Skeletal muscle tissue (tissue), 4 donors: ENCODE measurements around the gene PEX14. TPM values are rescaled to one million over a fixed set of nuclear protein-coding genes. Genes with fewer than 3 reads are reported as not detected.
"Not testable (repeated sequence)": the region's sequence is repeated elsewhere in the genome, so short reads cannot be mapped to it uniquely, and the experiment has no call there.

Source experiments
- H3K27ac ChIP-seq: one replicate; pipeline ENCODE4 v1.7.0; 2013; ENCODE audit warnings: mild to moderate bottlenecking, low read depth, low read length, inconsistent platforms
- H3K27me3 ChIP-seq, 3 donors: one replicate each; pipeline ENCODE4 v1.7.0; 2013; ENCODE audit warnings: low read length in 3 of 3; ENCODE audit not compliant: control insufficient read depth in 3 of 3, insufficient read depth in 3 of 3
- H3K36me3 ChIP-seq, 3 donors: one replicate each; pipeline ENCODE4 v1.7.0; 2013; ENCODE audit warnings: low read length in 3 of 3; ENCODE audit not compliant: control insufficient read depth in 3 of 3, insufficient read depth in 3 of 3
- H3K4me1 ChIP-seq, 3 donors: one replicate each; pipeline ENCODE4 v1.7.0; 2013; ENCODE audit warnings: low read length in 3 of 3, mild to moderate bottlenecking in 3 of 3; ENCODE audit not compliant: control insufficient read depth in 3 of 3, insufficient read depth in 3 of 3
- H3K4me3 ChIP-seq, 3 donors: one replicate each; pipeline ENCODE4 v1.7.0; 2013; ENCODE audit warnings: low read length in 3 of 3
- H3K9ac ChIP-seq, 3 donors: one replicate each; pipeline ENCODE4 v1.7.0; 2013; ENCODE audit warnings: low read length in 3 of 3, mild to moderate bottlenecking in 3 of 3, moderate library complexity in 2 of 3, low read depth in 1 of 3
- H3K9me3 ChIP-seq, 3 donors: one replicate each; pipeline ENCODE4 v1.7.0; 2013; ENCODE audit warnings: low read length in 3 of 3; ENCODE audit not compliant: control insufficient read depth in 3 of 3
- total RNA-seq: library from RNA; depleted of rRNA; stranded (reverse); fragments of >200 nt; gene quantifications from one replicate; pipeline ENCODE4 v1.2.3, GENCODE V29; 2014
- donor health status: Osteomylitis.

The PEX14 gene
- total RNA-seq, 1 donor from 2014 or later, result 7.3 TPM

DNA sequence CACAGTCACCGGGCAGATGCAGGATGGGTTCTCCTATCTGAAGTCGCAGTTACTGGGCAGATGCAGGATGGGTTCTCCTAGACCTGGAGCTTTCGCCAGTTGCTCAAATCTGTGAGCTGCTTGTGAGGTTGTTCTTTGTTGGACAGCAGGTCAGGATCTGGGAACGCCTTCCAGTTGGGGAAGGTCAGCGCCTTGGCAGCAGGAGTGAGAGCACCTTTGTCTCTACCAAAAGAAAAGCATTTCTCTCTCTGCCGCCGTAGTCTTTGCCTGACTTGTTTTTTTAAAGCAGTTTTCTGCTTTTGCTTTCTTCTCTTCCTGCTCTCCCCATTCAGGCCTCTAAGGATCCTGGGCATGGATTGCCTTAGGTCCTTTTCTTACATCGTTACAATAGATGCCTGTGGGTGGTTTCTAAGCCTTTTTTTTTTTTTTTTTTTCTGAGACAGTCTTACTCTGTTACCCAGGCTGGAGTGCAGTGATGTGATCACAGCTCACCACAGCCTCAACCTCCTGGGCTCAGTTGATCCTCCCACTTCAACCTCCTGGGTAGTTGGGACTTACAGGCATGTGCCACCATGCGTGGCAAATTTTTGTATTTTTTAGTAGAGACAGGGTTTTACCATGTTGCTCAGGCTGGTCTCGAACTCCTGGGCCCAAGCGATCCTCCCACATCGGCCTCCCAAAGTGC lies 15.7 kb downstream of the PEX14 start:
- no peak overlapping the region for H3K9ac ChIP-seq
- H3K4me1 ChIP-seq, result peaks cover 9 to 12% (median 11%) of the 10 kb centered on the region in 3 donors
- H3K9me3 ChIP-seq, result no peaks in the 10 kb centered on the region
- H3K27ac ChIP-seq, result no peak overlapping the region
- no peak overlapping the region for H3K4me3 ChIP-seq
- no peaks in the 10 kb centered on the region for H3K27me3 ChIP-seq
- H3K36me3 ChIP-seq, result peaks cover 0 to 4% (median 0%) of the 10 kb centered on the region in 3 donors

DNA sequence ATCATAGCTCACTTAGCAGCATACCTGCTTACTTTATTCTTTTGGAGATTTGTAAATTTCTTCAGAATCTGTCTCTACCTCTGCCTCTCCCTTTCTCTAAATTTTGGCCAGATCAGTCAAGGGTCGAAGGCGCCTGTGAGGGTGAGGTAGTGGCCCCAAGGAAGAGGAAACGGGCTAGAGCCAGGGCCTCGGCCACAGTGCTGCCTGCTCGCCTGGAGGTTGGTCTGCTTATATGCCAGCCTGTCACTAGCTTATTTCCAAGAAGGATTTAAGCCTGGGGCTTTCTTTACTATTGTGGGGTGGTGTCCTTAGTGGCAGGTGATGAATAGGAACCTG lies 19.6 kb downstream of the PEX14 start:
- H3K4me3 ChIP-seq, result no peak overlapping the region
- H3K27ac ChIP-seq, result no peak overlapping the region
- peaks cover 2 to 10% (median 7%) of the 10 kb centered on the region in 3 donors for H3K36me3 ChIP-seq
- no peaks in the 10 kb centered on the region for H3K9me3 ChIP-seq
- H3K4me1 ChIP-seq, result peaks cover 15 to 24% (median 20%) of the 10 kb centered on the region in 3 donors
- H3K27me3 ChIP-seq, result no peaks in the 10 kb centered on the region
- H3K9ac ChIP-seq, result peak overlapping the region in 1 of 3 donors; percentile 27

DNA sequence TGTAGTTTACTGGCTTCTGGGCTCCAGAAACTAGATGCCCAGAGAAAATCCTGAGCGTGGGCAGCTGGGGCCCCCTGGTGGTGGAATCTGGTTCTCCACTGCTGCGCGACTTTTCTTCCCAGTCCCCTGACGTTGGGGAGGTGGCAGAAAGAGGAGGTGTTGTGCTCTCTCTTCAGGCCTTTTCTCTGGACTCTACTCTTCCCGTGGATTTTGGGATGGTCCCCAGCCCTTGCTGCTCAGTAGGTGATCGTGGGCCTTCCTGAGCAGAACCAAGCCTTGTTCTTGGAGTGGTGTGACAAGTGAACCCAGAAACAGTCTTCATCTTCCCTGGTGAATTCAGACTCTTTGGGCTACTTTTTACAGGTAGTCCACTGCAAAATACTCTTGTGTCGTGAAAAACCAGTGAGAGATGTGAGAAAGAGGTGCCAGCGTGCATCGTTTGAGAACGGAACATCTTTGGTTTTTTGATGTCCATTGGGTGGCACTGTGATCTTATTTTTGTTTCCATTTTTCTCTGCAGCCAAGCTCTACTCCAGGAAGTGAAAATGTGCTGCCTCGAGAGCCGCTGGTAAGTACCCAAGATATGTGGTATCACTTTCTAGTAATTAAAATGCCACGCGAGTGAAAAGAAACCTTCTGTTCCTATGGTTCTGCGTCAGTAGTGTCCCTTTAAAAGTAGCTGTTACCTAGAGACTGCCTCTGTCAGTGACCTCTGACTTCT lies 20.2 kb downstream of the PEX14 start:
- Histone ChIP-seq H3K27me3 (no peaks in the 10 kb centered on the region), H3K9ac (peak overlapping the region in 2 of 3 donors; percentile 14 to 27), H3K27ac (no peak overlapping the region), H3K4me3 (peak overlapping the region; percentile 11 to 49 (median 42)), H3K4me1 (peaks cover 15 to 24% (median 20%) of the 10 kb centered on the region in 3 donors), H3K9me3 (no peaks in the 10 kb centered on the region), H3K36me3 (peaks cover 2 to 10% (median 5%) of the 10 kb centered on the region in 3 donors)

DNA sequence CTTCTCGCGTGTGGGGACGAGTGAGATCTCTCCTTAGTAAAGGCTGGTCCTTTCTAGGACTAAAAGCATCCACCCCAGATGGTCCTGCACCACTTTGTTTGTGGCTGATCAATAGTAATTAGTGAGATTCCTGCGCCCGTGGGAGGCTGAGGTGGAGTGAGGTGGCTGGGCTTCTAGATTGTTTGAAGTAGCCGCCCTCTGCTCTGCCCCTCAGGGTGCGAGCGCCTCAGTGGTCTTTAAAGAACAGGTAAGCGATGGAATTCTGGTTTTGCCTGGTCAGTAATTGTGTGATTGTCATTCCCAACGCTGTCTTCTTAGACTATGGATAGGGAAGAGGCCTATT lies 20.7 kb downstream of the PEX14 start:
- Histone ChIP-seq H3K27ac (no peak overlapping the region), H3K4me3 (peak overlapping the region in 1 of 3 donors; percentile 42), H3K4me1 (peaks cover 15 to 24% (median 20%) of the 10 kb centered on the region in 3 donors), H3K27me3 (no peaks in the 10 kb centered on the region), H3K9ac (peak overlapping the region in 2 of 3 donors; percentile 1 to 14), H3K36me3 (peaks cover 2 to 10% (median 5%) of the 10 kb centered on the region in 3 donors), H3K9me3 (no peaks in the 10 kb centered on the region)

DNA sequence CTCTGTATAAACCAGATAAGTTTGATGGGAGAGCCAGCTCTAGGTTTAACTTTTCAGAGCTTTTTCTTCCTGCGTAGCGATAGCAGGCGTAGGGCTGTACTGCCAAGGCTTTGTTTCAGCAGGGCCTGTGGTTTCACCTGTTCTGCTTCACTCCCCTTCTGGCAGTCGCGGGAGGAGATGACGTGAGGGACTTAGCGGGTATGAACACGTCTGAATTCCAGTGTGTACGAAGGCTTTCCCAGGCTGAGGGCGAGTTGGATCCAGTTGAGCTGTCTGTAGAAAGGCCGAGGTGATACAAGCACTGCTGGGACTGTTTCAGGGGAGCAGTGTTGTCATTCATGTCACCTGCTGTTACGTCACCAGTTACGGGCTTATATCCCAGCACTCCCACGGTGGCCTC lies 21.2 kb downstream of the PEX14 start:
- no peak overlapping the region for H3K27ac ChIP-seq

DNA sequence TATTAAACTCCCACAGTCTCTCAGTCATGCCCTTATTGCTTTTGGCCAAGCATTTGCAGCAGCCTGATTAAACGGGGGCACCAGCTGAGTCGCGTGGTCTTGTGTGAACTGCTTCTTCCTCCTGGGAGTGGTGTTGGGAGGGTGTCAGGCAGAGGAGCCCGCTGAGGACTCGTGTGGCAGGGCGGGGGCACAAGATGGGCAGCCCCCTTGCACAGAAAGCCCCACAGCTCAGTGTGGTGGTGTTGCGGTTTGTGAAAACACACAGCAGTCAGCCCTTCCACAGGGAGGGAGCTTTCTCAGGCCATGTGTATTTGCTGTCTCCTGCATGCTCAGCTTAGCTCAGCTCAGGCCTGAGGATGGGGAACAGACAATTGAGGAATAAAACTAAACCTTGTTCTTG lies 22.4 kb downstream of the PEX14 start:
- Histone ChIP-seq H3K27me3 (no peaks in the 10 kb centered on the region), H3K9ac (no peak overlapping the region), H3K36me3 (peaks cover 2 to 10% (median 5%) of the 10 kb centered on the region in 3 donors), H3K9me3 (no peaks in the 10 kb centered on the region), H3K4me3 (no peak overlapping the region), H3K4me1 (peaks cover 15 to 24% (median 20%) of the 10 kb centered on the region in 3 donors), H3K27ac (no peak overlapping the region)

More for the DNA sequence above, 21.2 kb downstream of the PEX14 start:
- no peaks in the 10 kb centered on the region for H3K27me3 ChIP-seq
- H3K4me1 ChIP-seq, result peaks cover 15 to 24% (median 20%) of the 10 kb centered on the region in 3 donors
- no peaks in the 10 kb centered on the region for H3K9me3 ChIP-seq
- H3K4me3 ChIP-seq, result no peak overlapping the region
- H3K9ac ChIP-seq, result peak overlapping the region in 1 of 3 donors; percentile 27
- peaks cover 2 to 10% (median 5%) of the 10 kb centered on the region in 3 donors for H3K36me3 ChIP-seq

DNA sequence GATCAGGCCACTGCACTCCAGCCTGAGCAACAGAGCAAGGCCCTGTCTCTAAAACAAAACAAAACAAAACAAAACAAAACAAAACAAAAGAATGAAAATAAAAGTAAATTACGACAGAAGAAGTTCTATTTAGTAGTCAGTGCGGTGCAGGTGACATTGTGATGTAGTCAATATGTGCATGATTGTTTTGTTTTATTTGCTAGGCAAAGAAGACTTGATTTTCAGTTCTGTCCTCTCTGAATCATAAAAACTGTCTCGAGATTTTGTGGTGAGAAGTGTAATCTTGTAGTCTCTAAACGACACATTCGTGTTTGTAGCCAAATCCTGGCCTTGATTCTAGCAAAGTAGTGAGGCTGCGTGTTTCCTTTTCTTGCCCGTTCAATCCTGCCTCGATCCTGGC lies 23.5 kb downstream of the PEX14 start:
- no peaks in the 10 kb centered on the region for H3K9me3 ChIP-seq

DNA sequence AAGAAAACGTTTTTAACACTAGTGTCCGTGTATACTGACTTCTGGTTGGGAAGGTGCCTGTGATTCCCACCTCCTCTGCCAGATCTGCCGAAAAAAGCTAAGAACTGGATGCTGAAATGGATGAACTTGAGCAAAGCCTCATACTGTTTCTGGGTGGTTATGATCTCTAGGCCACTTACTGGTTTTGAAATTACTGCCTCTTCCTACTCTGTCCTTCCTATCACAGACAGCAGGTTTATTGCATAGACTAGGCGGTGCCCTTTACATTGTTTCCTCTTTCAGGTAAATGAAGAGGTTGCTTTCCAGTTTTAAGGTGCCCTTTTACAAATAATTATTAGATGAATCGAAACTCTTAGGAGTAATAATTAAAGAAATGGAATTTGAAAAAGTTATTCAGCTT lies 27.5 kb downstream of the PEX14 start:
- H3K9ac ChIP-seq, result no peak overlapping the region

More for the DNA sequence above, 23.5 kb downstream of the PEX14 start:
- Histone ChIP-seq H3K27ac (no peak overlapping the region), H3K36me3 (peaks cover 2 to 10% (median 5%) of the 10 kb centered on the region in 3 donors), H3K9ac (no peak overlapping the region), H3K4me3 (no peak overlapping the region), H3K27me3 (no peaks in the 10 kb centered on the region), H3K4me1 (peaks cover 15 to 24% (median 20%) of the 10 kb centered on the region in 3 donors)

DNA sequence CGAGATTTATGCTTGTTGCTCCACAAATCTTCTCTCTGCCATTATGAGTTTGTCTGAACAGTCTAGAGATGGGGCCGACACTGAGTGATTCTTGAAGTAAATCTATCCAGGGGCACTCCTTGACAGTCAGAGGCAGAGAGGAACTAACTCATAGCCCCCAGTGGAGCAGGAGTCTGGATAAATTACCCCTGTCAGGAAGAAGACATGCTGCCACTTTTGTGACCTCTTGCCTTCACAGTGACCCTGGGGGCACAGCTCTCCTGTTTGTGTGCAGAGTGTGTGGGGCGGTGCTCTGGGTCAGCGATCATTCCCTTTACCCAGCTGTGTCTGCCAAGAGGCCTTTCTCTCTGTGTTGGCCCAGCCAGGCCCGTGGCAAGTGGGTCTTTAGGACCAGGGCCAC lies 29.5 kb downstream of the PEX14 start:
- H3K27me3 ChIP-seq, result no peaks in the 10 kb centered on the region
- H3K36me3 ChIP-seq, result no peaks in the 10 kb centered on the region
- H3K9ac ChIP-seq, result no peak overlapping the region
- H3K9me3 ChIP-seq, result no peaks in the 10 kb centered on the region
- peaks cover 7 to 8% (median 7%) of the 10 kb centered on the region in 3 donors for H3K4me1 ChIP-seq
- H3K4me3 ChIP-seq, result no peak overlapping the region
- H3K27ac ChIP-seq, result no peak overlapping the region

More for the DNA sequence above, 27.5 kb downstream of the PEX14 start:
- Histone ChIP-seq H3K4me3 (no peak overlapping the region), H3K27me3 (no peaks in the 10 kb centered on the region), H3K9me3 (no peaks in the 10 kb centered on the region), H3K36me3 (peaks cover 0 to 2% (median 0%) of the 10 kb centered on the region in 3 donors), H3K27ac (no peak overlapping the region), H3K4me1 (peaks cover 0 to under 1% (median 0%) of the 10 kb centered on the region in 3 donors)

DNA sequence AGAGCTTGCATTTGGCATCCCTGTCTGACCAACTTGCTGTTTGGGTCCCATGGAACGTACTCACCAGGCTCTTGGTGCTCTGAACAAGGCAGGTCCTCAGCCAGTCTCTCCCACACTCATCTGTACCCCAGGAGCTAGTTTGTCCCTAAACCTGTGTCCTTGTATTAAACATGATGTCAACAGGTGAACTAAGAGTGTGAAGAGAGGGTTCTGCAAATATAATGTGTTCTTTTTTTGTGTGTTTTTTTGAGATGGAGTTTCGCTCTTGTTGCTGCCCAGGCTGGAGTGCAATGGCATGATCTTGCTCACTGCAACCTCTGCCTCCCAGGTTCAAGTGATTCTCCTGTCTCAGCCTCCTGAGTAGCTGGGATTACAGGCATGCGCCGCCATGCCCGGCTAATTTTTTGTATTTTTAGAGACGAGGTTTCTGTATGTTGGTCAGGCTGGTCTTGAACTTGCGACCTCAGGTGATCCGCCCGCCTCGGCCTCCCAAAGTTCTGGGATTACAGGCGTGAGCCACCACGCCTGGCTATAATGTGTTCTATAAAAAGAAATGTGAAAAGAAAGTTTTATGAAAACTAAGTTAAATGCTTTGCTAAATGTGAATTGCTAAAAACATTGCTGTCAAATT lies 31.4 kb downstream of the PEX14 start:
- H3K36me3 ChIP-seq, result not testable (repeated sequence)

More for the DNA sequence above, 31.4 kb downstream of the PEX14 start:
- H3K4me1 ChIP-seq, result peaks cover 18 to 22% (median 21%) of the 10 kb centered on the region in 3 donors
- not testable (repeated sequence) for H3K27me3 ChIP-seq, H3K4me3 ChIP-seq, H3K9me3 ChIP-seq, H3K9ac ChIP-seq, H3K27ac ChIP-seq
